ENCODE results near the gene SEPTIN2.
"Not testable (repeated sequence)": the region's sequence is repeated elsewhere in the genome, so short reads cannot be mapped to it uniquely, and the experiment has no call there.

The SEPTIN2 gene

GRCh38 chr2:241315879-241316631 is at the start of gene SEPTIN2:
SEPTIN2 (plus strand) TSS chr2:241315925; CDS start chr2:241324233, 8,308 bp downstream.
- peak in 1 of 2 donors; percentile 59 for DNase-seq (ENCODE audit: low read depth in 2 of 2)

- no peak for DNase-seq (ENCODE audit: low read depth in 2 of 2)
These were observed 48.3 kb upstream of the SEPTIN2 start for GRCh38 chr2:241267249-241268067.

GRCh38 chr2:241268306-241268705 is 47.4 kb upstream of the SEPTIN2 start:
- DNase-seq (ENCODE audit: low read depth in 2 of 2) = no peak

DNA sequence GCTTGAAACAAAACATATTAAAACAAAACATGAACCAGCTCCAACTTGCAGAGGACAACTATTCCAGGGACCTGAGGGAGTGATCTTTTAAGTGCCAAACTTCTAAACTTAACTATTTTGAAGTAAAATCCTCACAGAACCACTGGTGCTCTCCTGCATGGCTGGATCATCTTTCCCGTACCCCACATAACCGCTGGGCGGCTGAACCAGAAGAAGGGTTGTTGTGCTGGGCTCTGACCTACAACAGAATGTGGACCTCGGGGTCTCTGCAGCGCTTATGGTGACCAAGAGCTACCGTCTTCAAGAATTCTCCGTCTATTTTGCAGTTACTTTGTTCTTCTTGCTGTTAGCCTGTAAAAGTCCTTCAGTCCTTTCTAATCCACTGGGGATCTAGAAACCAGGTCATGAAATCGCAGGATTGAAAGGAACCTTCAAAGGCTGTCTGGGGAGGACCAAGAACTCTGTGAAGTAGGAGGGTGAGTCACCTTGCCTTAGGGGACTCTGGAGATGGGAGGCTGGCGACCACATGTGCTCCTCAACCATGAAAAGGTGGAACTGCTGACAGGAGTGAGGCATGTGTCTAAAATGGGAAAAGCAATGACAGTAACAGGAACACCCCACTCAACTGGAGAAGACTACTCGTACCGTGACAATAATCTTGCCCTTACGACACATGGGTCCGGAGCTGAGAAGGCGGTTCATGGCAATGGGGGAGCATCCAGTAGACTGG is 46.8 kb upstream of the SEPTIN2 start:
- no peak for DNase-seq (ENCODE audit: low read depth in 2 of 2)

- no peak for DNase-seq (ENCODE audit: low read depth in 2 of 2)
These were observed 45.8 kb upstream of the SEPTIN2 start for GRCh38 chr2:241269707-241270520.

DNA sequence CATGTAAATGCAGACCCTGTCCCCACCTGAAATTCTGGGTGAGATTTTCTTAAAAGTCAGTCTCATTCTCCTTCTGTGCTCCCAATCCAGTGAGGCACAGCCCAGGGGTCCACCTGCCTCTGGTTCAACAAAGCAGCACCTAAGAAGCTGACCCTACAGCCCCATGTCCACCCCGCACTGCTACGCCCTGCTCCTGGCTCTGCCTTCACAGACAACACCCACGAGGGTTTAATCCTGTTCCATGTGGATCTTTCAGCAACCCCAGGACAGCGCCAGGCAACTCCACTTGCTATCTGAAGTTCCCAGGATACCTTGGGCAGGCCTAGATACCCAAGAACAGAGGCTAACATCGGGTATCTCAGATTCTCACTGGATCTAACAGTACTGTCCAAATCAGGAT is 45.2 kb upstream of the SEPTIN2 start:
- no peak for DNase-seq (ENCODE audit: low read depth in 2 of 2)

DNA sequence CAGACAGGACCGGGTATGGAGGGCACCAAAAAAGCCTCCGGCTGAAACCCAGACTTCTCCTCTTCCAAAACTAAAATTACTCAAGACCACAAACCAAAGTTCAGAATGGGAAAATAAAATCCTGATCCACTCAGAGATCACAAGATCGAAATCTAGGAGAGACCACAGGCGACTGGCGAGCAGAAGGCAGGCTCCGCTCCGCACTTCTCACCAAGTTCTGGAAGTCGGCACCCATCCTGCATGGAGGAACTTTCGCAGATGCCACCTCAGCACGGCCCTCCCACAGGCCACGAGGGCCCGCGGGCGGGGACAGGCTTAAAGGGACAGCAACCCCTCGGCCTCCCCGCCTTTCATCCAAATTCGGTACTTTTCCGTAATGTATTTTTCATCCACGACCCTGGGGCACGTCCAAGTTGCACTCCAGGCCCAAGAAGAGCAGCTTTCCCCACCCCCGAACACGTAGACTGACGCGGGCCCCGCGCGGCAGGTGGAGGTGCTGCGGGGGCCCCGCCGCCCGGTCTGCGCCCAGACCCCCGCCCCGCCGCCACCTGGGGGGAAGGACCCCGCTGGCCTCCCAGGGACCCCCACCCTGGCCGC is 43.9 kb upstream of the SEPTIN2 start:
- DNase-seq (ENCODE audit: low read depth in 2 of 2) = peak; percentile 28 to 39

- peak; percentile 7 to 10 for DNase-seq (ENCODE audit: low read depth in 2 of 2)
These were observed 43.2 kb upstream of the SEPTIN2 start for GRCh38 chr2:241272303-241273209.

DNA sequence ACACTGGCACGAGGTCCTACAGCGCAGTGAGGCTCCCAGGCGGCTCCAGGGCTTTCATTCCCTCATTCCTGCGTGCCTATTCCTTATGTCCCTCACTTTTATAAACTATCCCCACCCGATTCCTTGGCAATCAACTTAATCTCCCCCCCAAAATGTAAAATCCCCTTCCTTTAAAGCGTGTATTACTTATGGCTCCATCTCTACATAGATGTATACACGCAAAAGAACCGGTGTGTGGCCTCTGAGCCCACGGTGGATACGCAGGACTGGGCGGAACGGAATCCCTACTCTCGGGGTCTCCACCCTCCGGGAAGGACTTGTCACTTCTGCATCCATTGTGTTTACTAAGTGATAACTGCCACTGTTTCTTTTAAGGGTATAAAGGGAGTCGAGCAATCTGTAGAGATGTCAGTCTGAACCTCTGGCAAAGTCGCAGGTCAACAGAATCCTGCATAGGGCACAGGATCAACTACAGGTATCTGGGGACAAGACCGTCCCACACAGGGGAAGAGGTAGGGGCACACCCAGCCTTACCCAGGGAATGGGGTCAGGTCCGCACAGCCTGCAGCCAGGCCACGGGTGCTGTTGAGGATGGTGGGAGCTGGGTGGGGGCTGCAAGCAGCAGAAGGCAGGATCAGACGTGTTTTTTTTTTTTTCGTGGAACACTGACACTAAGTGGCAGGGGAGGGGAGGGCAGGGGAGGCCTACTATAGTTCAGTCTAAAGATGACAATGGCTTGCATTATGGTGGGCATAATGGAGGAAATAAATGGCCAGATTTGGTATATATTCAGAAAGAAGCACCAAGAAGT is 42.3 kb upstream of the SEPTIN2 start:
- no peak for DNase-seq (ENCODE audit: low read depth in 2 of 2)

- no peak for DNase-seq (ENCODE audit: low read depth in 2 of 2)
These were observed 41.6 kb upstream of the SEPTIN2 start for GRCh38 chr2:241274127-241274526.

GRCh38 chr2:241275504-241275903 is 40.2 kb upstream of the SEPTIN2 start:
- DNase-seq (ENCODE audit: low read depth in 2 of 2) = no peak

- no peak for DNase-seq (ENCODE audit: low read depth in 2 of 2)
These were observed 39.8 kb upstream of the SEPTIN2 start for GRCh38 chr2:241275910-241276309.

- DNase-seq (ENCODE audit: low read depth in 2 of 2) = not testable (repeated sequence)
These were observed 37.4 kb upstream of the SEPTIN2 start for GRCh38 chr2:241278306-241278705.

DNA sequence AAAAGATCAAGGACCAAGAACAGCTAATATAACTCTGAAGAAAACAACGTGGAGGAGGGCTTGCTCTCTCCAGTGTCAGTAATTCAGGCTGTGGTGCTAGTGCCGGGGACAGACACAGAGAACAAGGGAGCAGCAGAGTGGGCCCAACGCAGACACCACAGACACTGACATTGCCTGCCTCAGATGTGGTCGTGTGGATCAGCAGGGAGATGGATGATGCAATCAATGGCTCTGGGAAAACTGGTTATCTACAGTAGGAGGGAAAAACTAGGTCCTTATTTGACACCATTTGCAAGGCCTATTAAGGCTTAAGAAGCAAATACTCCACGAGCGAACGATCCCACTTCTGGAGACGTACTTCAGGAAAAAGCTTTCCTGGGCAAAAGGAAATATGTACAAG is 36.3 kb upstream of the SEPTIN2 start:
- no peak for DNase-seq (ENCODE audit: low read depth in 2 of 2)

DNA sequence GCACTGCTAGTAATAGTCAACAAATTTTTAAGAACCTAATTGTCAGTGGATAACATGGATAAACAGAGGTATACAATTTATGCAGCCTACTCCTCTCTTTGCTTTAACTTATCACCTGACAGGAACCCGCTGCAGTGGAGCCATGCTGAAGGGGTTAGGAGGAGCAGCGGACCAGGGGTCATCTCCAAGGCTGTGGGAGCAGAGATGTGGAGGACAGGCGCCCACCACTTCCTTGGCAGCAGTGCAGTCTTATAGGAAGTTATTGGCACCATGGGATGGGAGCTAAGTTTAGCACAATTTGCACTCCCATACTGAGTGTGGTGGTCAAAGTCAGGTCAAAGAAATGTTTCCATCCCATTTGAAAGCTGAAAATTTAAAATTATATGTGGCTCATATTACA is 35.9 kb upstream of the SEPTIN2 start:
- no peak for DNase-seq (ENCODE audit: low read depth in 2 of 2)

- no peak for DNase-seq (ENCODE audit: low read depth in 2 of 2)
These were observed 35.4 kb upstream of the SEPTIN2 start for GRCh38 chr2:241280291-241280690.

GRCh38 chr2:241282555-241282954 is 33.2 kb upstream of the SEPTIN2 start:
- DNase-seq (ENCODE audit: low read depth in 2 of 2) = no peak

DNA sequence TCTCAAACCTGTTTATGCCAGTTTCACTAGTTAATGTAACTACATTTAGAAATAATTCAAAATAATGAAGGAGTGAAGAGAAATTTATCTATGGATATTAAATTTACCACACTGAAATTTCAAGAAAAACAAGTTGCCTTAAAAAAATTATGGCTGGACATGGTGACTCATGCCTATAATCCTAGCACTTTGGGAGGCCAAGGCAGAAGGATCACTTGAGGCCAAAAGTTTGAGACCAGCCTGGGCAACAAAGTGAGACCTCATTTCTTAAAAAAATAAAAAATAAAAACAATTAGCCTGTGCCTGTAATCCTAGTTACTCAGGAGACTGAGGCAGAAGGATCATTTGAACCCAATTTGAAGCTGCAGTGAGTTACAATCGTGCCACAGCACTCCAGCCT is 30.1 kb upstream of the SEPTIN2 start:
- DNase-seq (ENCODE audit: low read depth in 2 of 2) = no peak
